SK-N-MC (cell line): ENCODE measurements around the gene KCNH1.

Experiments used
- DNase-seq: peaks from one replicate; pipeline ENCODE4 v3.0.0-alpha.2; 2011; ENCODE audit warnings: low read depth, low spot score
- H3K27ac ChIP-seq: fragments of 200-600 bp; sonication (generic); 2 replicates; pipeline ENCODE4 v1.5.1; 2016; ENCODE audit warnings: mixed run types
- H3K36me3 ChIP-seq: fragments of 200-600 bp; sonication (generic); 2 replicates; pipeline ENCODE4 v1.6.1; 2017; ENCODE audit warnings: antibody characterized with exemption, low read length, mixed read lengths; ENCODE audit not compliant: insufficient read depth
- H3K4me3 ChIP-seq: fragments of 200-600 bp; sonication (generic); 2 replicates; pipeline ENCODE4 v1.5.1; 2016
- H3K9ac ChIP-seq: fragments of 200-600 bp; sonication (generic); 2 replicates; pipeline ENCODE4 v1.8.0; 2017; ENCODE audit warnings: mixed run types, mixed read lengths; ENCODE audit not compliant: insufficient read length
- H3K9me3 ChIP-seq: fragments of 200-600 bp; sonication (generic); 2 replicates; pipeline ENCODE4 v1.6.1; 2017; ENCODE audit warnings: low read depth, mild to moderate bottlenecking, antibody characterized with exemption, low read length, moderate library complexity, mixed read lengths
- EZH2 ChIP-seq: fragments of 200-600 bp; sonication (generic); IDR thresholded peaks from one replicate; pipeline ENCODE4 v1.6.1; 2017; ENCODE audit warnings: antibody characterized with exemption
- FOXP2 ChIP-seq: optimal IDR thresholded peaks from 2 replicates; pipeline ENCODE3; 2011; ENCODE audit warnings: mild to moderate bottlenecking, moderate library complexity; ENCODE audit not compliant: insufficient read depth; ENCODE audit errors: extremely low read length, control extremely low read depth
- POLR2AphosphoS5 ChIP-seq: IDR thresholded peaks from 2 replicates; pipeline ENCODE4 v1.6.1; 2012; ENCODE audit warnings: mild to moderate bottlenecking, low read depth, low read length, borderline replicate concordance

Gene KCNH1

DNA sequence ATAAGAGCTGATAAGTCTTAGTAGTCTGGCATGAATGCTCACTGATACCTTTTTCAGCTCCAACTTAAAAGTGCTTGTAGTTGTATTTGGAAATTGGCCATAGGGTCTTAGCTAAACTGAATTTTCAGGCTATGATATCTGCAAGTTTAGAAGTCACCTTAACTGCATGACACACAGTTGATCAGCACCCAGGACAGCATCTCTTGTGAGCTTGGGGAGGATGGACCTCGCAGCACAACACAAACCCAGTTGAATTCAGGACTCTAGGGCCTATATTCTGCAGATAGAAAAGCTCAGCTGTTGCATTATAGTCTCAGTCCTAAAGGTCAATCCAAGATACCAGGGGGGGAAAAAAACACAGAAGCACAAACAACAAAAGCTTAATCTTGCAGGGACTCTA is 394.3 kb downstream of the KCNH1 start:
- no peak for TF ChIP-seq FOXP2
- TF ChIP-seq EZH2, result no peak
- no peak for TF ChIP-seq POLR2AphosphoS5
- Histone ChIP-seq H3K4me3 (no peak overlapping the region), H3K36me3 (no peaks in the 10 kb centered on the region), H3K9ac (no peak overlapping the region), H3K9me3 (no peaks in the 10 kb centered on the region), H3K27ac (no peak overlapping the region)
- DNase-seq, result no peak

DNA sequence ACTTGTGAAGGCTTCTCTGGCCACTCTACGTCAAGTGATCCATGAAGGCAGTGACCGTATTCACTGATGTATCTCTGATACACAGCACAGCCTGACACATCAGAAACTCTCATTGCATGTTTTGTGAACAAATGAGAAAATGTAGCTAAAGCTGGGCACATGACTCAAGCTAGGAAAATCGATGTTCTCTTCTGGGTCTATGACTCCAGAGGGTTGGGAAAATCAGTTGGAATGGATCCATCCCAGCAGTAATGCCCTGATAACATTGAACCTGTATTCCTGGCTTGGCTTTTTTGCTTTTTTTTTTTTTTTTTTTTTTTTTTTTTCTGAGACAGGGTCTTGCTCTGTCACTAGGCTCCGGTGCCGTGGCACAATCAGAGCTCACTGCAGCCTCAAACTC is 395.7 kb downstream of the KCNH1 start:
- no peak overlapping the region for H3K4me3 ChIP-seq

DNA sequence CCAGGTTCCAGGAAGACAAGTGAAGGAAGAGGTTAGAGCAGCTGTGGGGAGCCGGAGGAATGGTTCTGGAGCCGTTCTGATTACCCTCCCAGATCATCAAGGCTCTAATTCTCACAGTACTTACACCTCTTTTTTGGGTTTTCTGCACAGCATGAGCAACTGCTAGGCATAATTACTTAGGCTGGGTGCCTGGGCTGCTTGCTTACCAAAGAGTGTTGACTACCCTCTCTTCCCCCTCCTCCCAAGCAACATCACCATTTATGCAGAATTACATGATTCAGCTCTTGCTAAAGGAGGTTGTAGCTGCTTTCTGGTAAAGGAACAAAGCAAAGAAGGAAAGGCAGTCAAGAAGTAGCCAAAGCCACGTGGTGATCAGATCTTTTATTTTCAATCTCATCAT is 397.2 kb downstream of the KCNH1 start:
- no peak for TF ChIP-seq FOXP2
- TF ChIP-seq EZH2, result no peak
- TF ChIP-seq POLR2AphosphoS5, result no peak
- Histone ChIP-seq H3K27ac (no peak overlapping the region), H3K4me3 (no peak overlapping the region), H3K36me3 (no peaks in the 10 kb centered on the region), H3K9ac (no peak overlapping the region), H3K9me3 (no peaks in the 10 kb centered on the region)
- no peak for DNase-seq

More for the DNA sequence above, 395.7 kb downstream of the KCNH1 start:
- no peak for TF ChIP-seq POLR2AphosphoS5
- TF ChIP-seq FOXP2, result no peak
- TF ChIP-seq EZH2, result no peak
- Histone ChIP-seq H3K36me3 (no peaks in the 10 kb centered on the region), H3K9me3 (no peaks in the 10 kb centered on the region), H3K27ac (no peak overlapping the region), H3K9ac (no peak overlapping the region)
- no peak for DNase-seq

DNA sequence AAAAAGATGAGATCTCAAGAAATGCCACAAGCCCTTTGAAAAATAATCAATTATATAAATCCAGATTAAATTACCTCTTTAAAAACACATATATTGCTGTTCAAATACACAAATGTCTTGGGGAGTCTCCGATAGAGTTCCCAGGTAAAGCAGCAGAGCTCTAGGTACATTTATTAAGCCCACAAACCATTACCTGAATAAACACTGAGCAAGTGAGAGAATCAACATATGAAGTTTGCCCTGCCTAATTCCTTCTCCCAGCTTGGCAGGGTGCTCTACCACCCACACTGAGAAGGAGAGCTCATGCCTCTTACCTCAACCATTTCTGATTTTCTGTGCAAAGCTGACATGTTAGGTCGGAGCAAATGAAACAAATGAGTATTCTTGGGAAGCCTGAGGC is 402.4 kb downstream of the KCNH1 start:
- DNase-seq, result no peak
- no peaks in the 10 kb centered on the region for H3K36me3 ChIP-seq
- TF ChIP-seq FOXP2 (no peak), EZH2 (no peak), POLR2AphosphoS5 (no peak)

DNA sequence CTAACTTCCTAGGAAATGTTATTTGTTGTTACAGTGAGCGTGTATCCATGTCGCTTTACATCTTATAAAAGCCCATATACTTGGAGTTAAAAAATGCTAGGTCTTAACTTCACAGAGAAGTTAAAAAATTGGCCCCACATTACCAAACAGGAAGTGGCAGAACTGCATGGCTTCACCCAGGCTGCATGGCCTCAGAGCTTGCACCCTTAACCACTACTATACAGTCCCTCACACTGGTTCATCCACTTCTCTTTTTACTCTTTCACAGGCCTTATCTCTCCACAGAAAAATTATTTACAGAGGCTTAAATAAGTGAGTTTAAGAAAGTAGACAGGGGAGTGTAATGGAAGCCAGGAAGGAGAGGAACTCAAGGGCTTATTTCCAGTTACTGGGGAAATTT is 402.8 kb downstream of the KCNH1 start:
- Histone ChIP-seq H3K9ac (no peak overlapping the region), H3K9me3 (no peaks in the 10 kb centered on the region)
- no peak for DNase-seq

More for the DNA sequence above, 402.4 kb downstream of the KCNH1 start:
- H3K9me3 ChIP-seq, result no peaks in the 10 kb centered on the region
- H3K27ac ChIP-seq, result no peak overlapping the region
- no peak overlapping the region for H3K9ac ChIP-seq
- H3K4me3 ChIP-seq, result no peak overlapping the region

DNA sequence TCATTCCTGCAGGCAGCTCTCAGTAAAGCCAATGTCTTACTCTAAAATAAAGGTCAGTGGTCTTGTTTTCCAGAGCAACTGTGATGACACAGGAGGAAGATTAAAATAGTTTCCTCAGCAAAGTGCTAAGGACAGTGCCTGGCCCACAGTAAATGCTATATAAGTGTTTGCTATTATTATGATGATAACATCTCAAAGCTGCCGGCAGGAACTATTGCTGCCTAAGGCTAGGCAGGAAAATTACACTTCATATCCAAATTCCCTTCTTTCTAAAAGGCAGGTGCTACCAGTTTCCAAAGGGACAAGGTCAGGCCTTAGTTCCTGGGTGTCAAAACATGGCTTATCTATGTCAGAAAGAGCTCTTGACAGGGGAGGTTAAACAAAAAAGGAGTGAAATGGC is 403.9 kb downstream of the KCNH1 start:
- Histone ChIP-seq H3K27ac (no peak overlapping the region), H3K9me3 (no peaks in the 10 kb centered on the region), H3K9ac (no peak overlapping the region), H3K36me3 (no peaks in the 10 kb centered on the region), H3K4me3 (no peak overlapping the region)
- TF ChIP-seq EZH2 (no peak), FOXP2 (no peak), POLR2AphosphoS5 (no peak)
- no peak for DNase-seq

More for the DNA sequence above, 402.8 kb downstream of the KCNH1 start:
- no peaks in the 10 kb centered on the region for H3K36me3 ChIP-seq
- no peak for TF ChIP-seq POLR2AphosphoS5
- no peak for TF ChIP-seq FOXP2
- no peak for TF ChIP-seq EZH2
- no peak overlapping the region for H3K27ac ChIP-seq
- no peak overlapping the region for H3K4me3 ChIP-seq

DNA sequence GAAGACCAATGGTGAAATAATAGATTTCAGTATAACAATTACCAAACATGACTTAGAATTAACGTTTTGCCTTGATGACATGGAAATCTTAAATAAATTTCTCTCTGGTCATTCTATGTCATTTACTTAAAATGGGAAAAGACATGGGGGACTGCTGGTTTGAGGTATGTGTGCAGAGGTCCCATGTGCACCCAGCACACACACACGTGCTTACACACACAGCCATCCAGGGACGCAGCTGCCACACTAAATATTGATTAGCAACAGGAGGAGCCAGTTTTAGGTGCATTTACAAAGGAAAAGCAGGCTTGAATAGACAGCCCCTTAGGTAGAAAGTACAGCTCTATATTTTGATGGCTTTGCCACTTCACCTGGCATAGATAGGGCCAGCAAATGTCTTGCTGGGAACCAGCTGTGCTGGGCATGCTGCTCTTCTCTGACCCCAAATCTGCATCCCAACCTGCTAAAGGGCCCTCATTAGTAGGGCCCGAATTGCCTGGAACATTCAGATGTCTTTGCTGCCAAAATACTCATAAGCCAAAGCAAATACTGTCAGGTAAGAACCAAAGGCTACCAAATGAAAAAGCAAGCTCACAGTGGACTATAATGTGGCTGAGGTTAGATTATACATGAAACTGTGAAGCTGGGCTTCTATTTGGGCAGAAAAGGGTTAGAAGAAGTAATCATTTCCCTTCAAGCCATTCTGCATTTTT is 405.4 kb downstream of the KCNH1 start:
- Histone ChIP-seq H3K9me3 (no peaks in the 10 kb centered on the region), H3K4me3 (no peak overlapping the region), H3K36me3 (no peaks in the 10 kb centered on the region), H3K27ac (no peak overlapping the region), H3K9ac (no peak overlapping the region)
- no peak for DNase-seq
- TF ChIP-seq POLR2AphosphoS5 (no peak), FOXP2 (no peak), EZH2 (no peak)

DNA sequence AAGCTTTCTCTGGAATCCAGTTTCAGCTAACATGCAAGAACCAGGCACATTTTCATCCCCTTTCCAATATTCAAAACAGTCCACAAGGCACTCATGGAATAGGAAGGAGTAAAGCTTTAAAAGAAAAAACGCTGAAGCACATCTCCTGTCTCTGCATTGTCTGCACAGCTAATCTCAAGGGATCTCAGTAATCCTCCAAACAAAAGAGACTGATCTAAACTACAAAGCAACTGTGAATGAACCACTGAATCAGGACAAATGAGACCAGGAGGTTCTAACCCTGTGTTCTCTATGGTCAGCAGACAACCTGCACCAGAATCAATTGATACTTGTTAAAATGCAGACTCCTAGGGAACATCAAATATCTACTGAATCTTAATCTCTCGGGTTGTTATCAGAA is 406.2 kb downstream of the KCNH1 start:
- Histone ChIP-seq H3K27ac (no peak overlapping the region), H3K9me3 (no peaks in the 10 kb centered on the region), H3K4me3 (no peak overlapping the region), H3K36me3 (no peaks in the 10 kb centered on the region), H3K9ac (no peak overlapping the region)
- TF ChIP-seq FOXP2 (no peak), EZH2 (no peak)
- no peak for DNase-seq

DNA sequence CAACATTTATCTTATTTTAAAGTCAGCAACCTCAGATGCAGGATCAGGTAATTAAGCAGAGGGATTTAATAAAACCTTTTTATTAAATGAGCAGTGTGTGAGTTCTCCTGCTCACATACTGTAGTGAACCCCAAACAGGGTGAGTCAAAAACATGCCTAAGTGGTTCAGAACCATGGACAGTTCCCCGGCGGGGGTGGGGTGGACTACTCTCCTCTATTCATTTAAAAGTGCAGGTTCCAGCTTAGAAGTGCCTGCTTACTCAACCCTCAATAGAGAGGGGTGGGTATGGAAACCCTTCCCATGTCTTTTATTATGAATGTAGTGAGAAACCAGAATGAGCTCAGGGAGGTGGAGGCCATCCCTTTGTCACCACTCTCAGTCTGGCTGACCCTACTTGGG is 407.3 kb downstream of the KCNH1 start:
- Histone ChIP-seq H3K4me3 (no peak overlapping the region), H3K9me3 (no peaks in the 10 kb centered on the region), H3K27ac (no peak overlapping the region), H3K9ac (no peak overlapping the region), H3K36me3 (no peaks in the 10 kb centered on the region)
- peak; percentile 2 for DNase-seq
- TF ChIP-seq EZH2 (no peak), POLR2AphosphoS5 (no peak), FOXP2 (no peak)
